ENCODE data around the gene SV2A.
"Not testable (repeated sequence)": the region's sequence is repeated elsewhere in the genome, so short reads cannot be mapped to it uniquely, and the experiment has no call there.

The SV2A gene

DNA sequence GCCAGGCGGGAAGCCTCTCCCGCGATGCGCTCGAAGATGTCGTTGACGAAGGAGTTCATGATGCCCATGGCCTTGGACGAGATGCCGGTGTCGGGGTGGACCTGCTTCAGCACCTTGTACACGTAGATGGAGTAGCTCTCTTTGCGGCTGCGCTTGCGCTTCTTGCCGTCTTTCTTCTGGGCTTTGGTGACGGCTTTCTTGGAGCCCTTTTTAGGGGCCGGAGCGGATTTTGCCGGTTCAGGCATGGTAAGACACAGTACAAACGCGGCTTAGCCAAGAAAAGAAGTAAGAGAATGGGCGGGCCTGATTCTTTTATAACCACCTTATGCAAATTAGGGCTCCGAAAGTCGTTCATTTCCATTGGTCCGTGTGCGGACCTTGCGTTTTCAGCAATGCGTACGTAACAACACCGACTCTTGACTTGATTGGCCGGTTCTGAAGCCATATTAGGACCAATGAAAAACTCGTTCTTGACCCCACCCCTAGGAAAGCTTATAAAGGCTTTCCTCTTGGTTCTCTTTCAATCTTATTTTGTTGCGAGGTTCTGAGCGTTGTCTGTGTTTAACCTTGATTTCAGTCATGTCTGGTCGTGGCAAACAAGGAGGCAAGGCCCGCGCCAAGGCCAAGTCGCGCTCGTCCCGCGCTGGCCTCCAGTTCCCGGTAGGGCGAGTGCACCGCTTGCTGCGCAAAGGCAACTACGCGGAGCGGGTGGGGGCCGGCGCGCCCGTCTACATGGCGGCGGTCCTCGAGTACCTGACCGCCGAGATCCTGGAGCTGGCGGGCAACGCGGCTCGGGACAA, 31.0 kb downstream of the SV2A start:
- DNase-seq = peak; percentile 100
- TF ChIP-seq EZH2 (optimal IDR thresholded peaks at IDR 0.05; ENCODE audit: low read depth, low read length) = no peak
- Histone ChIP-seq H3K79me2 (ENCODE audit: low read length) (no peaks in the 10 kb centered on the region), H2AFZ (ENCODE audit: low read length) (no peak overlapping the region), H3K9ac (ENCODE audit: low read length) (peak overlapping the region; percentile 86), H3K4me3 (ENCODE audit: low read length) (peak overlapping the region; percentile 64), H3K9me2 (replicated peaks; ENCODE audit: insufficient read depth, low read length) (no peaks in the 10 kb centered on the region), H3F3A (ENCODE audit: insufficient read depth, low read length) (peaks cover 55% of the 10 kb centered on the region), H3K9me3 (replicated peaks; ENCODE audit: insufficient read depth, low read length) (no peaks in the 10 kb centered on the region), H3K27ac (ENCODE audit: low read length) (peak overlapping the region; percentile 92), H3K36me3 (replicated peaks; ENCODE audit: insufficient read depth, low read length) (no peaks in the 10 kb centered on the region), H4K20me1 (ENCODE audit: insufficient read depth, low read length) (no peaks in the 10 kb centered on the region), H3K4me2 (ENCODE audit: low read depth, low read length) (peak overlapping the region; percentile 78; the same call in 1 of the 2 replicates), H3K27me3 (replicated peaks; ENCODE audit: insufficient read depth, low read length) (no peaks in the 10 kb centered on the region), H3K4me1 (ENCODE audit: low read length) (peaks cover 16% of the 10 kb centered on the region)

DNA sequence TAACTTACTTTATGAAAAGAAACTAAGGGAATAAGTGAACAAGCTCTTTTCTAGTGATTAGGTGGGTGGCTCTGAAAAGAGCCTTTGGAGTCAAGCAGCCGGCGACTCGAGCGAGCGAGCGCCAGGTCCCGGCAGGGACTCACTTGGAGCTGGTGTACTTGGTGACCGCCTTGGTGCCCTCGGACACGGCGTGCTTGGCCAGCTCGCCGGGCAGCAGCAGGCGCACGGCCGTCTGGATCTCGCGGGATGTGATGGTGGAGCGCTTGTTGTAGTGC, 31.6 kb downstream of the SV2A start:
- H3K27ac ChIP-seq (ENCODE audit: low read length) = peak overlapping the region; percentile 92
- not testable (repeated sequence) for H2AFZ ChIP-seq (ENCODE audit: low read length); H3K9me3 ChIP-seq (replicated peaks; ENCODE audit: insufficient read depth, low read length); H4K20me1 ChIP-seq (ENCODE audit: insufficient read depth, low read length); H3K36me3 ChIP-seq (replicated peaks; ENCODE audit: insufficient read depth, low read length); DNase-seq; H3K9me2 ChIP-seq (replicated peaks; ENCODE audit: insufficient read depth, low read length); H3K79me2 ChIP-seq (ENCODE audit: low read length); H3K27me3 ChIP-seq (replicated peaks; ENCODE audit: insufficient read depth, low read length)
- H3K9ac ChIP-seq (ENCODE audit: low read length) = peak overlapping the region; percentile 84
- H3K4me1 ChIP-seq (ENCODE audit: low read length) = peaks cover 16% of the 10 kb centered on the region
- H3K4me2 ChIP-seq (ENCODE audit: low read depth, low read length) = peak overlapping the region; percentile 78
- peak overlapping the region; percentile 64 for H3K4me3 ChIP-seq (ENCODE audit: low read length)
- peaks cover 55% of the 10 kb centered on the region for H3F3A ChIP-seq (ENCODE audit: insufficient read depth, low read length)

DNA sequence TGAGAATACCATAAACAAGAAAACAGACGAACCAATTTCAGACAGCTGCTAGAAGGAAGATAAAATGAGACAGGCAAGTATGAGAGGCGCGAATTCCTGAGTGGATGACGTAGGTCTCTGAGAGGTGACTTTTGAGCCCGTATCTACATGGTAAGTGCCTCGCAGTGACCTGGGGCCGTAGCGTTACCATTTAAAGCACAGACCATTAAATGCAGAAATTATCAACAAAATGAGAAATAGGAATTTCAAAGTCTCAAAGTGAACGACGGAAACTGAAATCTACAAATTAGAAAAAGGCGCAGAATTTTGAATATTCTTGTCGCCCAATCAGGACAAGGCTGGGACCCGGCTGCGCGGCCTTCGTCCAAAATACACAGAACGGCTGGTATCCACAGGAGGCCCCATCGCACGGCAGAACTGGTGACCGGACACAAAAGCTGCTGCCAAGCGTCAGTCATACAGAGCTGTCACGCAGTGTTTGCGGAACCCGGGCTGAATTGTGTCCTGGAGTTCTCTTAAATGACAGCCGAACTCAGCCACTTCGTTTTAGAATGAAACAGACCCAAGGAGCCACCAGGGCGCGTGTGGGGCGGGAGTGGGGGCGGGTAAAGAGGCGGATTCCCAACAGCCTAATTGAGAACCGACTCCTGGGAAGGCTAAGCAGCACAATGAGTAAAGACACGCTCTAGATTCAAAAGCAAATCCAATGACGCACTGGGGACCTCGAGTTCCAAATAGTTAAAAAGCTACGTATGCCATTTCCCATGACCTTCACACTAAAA, 32.1 kb downstream of the SV2A start:
- H3K27me3 ChIP-seq (replicated peaks; ENCODE audit: insufficient read depth, low read length) = no peaks in the 10 kb centered on the region
- H3K9ac ChIP-seq (ENCODE audit: low read length) = peak overlapping the region; percentile 84
- H3K4me2 ChIP-seq (ENCODE audit: low read depth, low read length) = peak overlapping the region; percentile 78
- no peaks in the 10 kb centered on the region for H3K36me3 ChIP-seq (replicated peaks; ENCODE audit: insufficient read depth, low read length)
- H3K27ac ChIP-seq (ENCODE audit: low read length) = peak overlapping the region; percentile 92
- H2AFZ ChIP-seq (ENCODE audit: low read length) = peak overlapping the region; percentile 10; the same call in 1 of the 2 replicates
- no peaks in the 10 kb centered on the region for H3K9me2 ChIP-seq (replicated peaks; ENCODE audit: insufficient read depth, low read length)
- H3K4me3 ChIP-seq (ENCODE audit: low read length) = peak overlapping the region; percentile 64
- no peaks in the 10 kb centered on the region for H3K79me2 ChIP-seq (ENCODE audit: low read length)
- no peaks in the 10 kb centered on the region for H4K20me1 ChIP-seq (ENCODE audit: insufficient read depth, low read length)
- TF ChIP-seq EZH2phosphoT487 (IDR thresholded peaks at IDR 0.05; ENCODE audit: low read length) (no peak), EZH2 (optimal IDR thresholded peaks at IDR 0.05; ENCODE audit: low read depth, low read length) (no peak)
- TF ChIP-seq, protein P1, sequence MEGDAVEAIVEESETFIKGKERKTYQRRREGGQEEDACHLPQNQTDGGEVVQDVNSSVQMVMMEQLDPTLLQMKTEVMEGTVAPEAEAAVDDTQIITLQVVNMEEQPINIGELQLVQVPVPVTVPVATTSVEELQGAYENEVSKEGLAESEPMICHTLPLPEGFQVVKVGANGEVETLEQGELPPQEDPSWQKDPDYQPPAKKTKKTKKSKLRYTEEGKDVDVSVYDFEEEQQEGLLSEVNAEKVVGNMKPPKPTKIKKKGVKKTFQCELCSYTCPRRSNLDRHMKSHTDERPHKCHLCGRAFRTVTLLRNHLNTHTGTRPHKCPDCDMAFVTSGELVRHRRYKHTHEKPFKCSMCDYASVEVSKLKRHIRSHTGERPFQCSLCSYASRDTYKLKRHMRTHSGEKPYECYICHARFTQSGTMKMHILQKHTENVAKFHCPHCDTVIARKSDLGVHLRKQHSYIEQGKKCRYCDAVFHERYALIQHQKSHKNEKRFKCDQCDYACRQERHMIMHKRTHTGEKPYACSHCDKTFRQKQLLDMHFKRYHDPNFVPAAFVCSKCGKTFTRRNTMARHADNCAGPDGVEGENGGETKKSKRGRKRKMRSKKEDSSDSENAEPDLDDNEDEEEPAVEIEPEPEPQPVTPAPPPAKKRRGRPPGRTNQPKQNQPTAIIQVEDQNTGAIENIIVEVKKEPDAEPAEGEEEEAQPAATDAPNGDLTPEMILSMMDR (IDR thresholded peaks at IDR 0.05; ENCODE audit: low read length) = peak; percentile 25
- peaks cover 16% of the 10 kb centered on the region for H3K4me1 ChIP-seq (ENCODE audit: low read length)
- no peaks in the 10 kb centered on the region for H3K9me3 ChIP-seq (replicated peaks; ENCODE audit: insufficient read depth, low read length)
- H3F3A ChIP-seq (ENCODE audit: insufficient read depth, low read length) = peaks cover 55% of the 10 kb centered on the region
- DNase-seq = peak; percentile 92

DNA sequence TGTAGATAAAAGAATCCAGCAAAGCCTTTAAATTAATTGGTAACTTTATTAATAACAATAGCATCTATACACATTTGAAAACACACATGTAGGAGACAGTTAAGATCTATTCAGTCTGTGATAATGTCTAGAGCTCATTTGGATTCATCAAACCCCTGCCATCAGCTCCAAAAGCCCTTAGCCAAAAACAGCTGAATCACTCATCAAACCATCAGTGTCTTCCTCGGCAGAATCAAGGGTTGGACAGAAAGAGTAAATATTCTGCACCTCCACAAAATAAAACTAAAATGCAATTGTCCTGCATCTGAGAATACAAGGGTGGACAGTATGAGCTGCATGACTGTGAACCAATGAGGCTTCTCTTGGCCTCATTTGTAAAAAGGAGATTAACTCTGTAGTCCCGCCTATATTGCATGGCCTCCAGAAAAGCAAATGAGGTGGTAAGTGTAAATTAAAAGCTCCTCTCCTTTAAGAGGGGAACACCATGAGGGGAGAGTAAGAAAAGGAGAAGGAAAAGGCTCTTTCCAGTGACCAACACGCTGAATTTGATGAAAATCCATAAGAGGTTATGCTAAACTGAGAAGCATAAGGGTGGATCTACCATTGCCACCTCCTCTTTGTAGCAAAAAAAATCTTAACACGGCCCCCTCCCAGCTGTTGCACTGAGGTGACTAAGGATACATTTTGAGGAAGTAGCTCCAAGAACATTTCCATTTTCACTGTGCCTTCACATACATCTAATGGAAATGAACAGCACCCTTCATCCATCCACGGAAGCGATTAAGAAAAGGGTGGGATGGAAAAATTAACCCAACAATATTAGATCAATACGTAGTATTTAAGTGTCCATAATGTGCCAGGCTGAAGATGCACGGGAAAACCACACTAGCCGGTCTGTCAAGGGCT, 33.0 kb downstream of the SV2A start:
- Histone ChIP-seq H2AFZ (ENCODE audit: low read length) (peak overlapping the region; percentile 10; the same call in 1 of the 2 replicates), H3K27me3 (replicated peaks; ENCODE audit: insufficient read depth, low read length) (no peaks in the 10 kb centered on the region), H3K9me2 (replicated peaks; ENCODE audit: insufficient read depth, low read length) (no peaks in the 10 kb centered on the region), H3K4me1 (ENCODE audit: low read length) (peaks cover 16% of the 10 kb centered on the region), H3K9me3 (replicated peaks; ENCODE audit: insufficient read depth, low read length) (no peaks in the 10 kb centered on the region), H3F3A (ENCODE audit: insufficient read depth, low read length) (peaks cover 52% of the 10 kb centered on the region), H3K9ac (ENCODE audit: low read length) (peak overlapping the region; percentile 84), H3K27ac (ENCODE audit: low read length) (peak overlapping the region; percentile 92), H3K79me2 (ENCODE audit: low read length) (no peaks in the 10 kb centered on the region), H3K36me3 (replicated peaks; ENCODE audit: insufficient read depth, low read length) (no peaks in the 10 kb centered on the region), H4K20me1 (ENCODE audit: insufficient read depth, low read length) (no peaks in the 10 kb centered on the region), H3K4me3 (ENCODE audit: low read length) (peak overlapping the region; percentile 64), H3K4me2 (ENCODE audit: low read depth, low read length) (peak overlapping the region; percentile 78)
- peak; percentile 63 for DNase-seq
- TF ChIP-seq, protein P1 (IDR thresholded peaks at IDR 0.05; ENCODE audit: low read length) = no peak
- no peak for TF ChIP-seq EZH2phosphoT487 (IDR thresholded peaks at IDR 0.05; ENCODE audit: low read length)
- TF ChIP-seq EZH2 (optimal IDR thresholded peaks at IDR 0.05; ENCODE audit: low read depth, low read length) = no peak

Measured in MM.1S (cell line).